NCI-H524 treated with DMSO at 0.1 percent for 48 hours (cell line): Measurements from ENCODE around the gene DCUN1D2.

Source experiments
- DNase-seq: peaks from one replicate; lab custom pipeline; 2025; lab: John Stamatoyannopoulos, UW

Gene DCUN1D2

DNA sequence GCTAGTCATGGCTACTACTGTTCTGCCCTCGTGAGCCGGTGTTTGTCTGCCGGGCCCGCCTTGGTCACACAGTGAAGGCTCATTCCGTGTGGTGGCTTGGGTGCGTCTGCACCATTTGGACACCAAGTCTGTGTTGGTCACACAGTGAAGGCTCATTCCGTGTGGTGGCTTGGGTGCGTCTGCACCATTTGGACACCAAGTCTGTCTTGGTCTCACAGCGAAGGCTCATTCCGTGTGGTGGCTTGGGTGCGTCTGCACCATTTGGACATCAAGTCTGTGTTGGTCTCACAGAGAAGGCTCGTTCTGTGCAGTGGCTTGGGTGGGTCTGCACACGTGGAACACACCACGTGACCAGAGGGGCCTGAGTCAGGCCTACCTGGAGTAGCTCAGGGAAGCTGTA lies 29.0 kb upstream of the DCUN1D2 start:
- DNase-seq = no peak

DNA sequence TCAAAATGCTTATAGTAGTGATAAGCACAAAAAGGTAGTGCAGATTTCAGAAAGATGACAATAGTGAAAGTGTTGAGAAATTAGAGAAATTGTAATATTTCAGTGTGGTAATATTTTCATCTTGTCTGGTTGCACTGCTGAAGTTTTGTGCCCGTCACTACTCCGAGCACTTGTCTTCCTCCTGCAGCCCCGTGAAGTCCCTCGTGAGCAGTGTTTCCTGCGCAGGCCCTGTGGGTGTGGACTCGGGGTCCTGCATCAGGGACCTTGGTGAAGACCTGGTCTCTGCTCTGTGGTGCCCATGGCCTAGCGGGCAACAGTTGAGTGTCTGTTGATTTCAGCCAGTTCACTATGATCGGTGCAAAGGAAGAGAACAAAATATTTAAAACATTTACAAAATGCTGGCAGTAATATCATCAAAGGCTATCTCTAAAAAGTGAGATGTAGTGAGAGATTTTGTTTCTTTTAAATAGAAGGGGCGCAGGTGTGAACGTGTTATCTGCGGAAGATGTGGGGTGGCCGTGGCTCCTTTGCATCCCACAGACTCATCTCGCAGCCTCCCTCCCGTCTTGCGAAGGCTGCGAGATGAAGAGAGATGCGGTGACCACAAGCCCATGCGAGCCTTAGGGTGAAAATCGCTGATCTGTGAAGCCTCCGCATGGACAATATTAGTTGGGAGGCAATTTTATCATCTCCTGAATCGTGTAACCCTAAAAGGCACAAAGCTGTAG lies 27.7 kb upstream of the DCUN1D2 start:
- no peak for DNase-seq

DNA sequence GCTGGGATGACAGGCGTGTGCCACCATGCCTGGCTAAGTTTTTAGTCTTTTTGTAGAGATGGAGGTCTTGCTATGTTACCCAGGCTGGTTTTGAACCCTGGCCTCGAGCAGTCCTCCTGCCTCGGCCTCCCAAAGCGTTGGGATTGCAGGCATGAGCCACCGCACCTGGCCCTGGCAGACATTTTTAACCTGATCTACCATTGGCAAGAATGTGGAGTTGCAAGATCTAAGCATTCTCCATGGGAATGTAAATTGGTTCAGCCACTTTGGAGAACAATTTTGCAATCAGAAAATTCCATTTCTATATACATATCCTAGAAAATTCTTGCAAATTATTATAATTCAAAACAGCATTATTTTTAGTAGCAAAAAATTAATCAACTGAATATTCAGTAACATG lies 24.3 kb upstream of the DCUN1D2 start:
- no peak for DNase-seq

DNA sequence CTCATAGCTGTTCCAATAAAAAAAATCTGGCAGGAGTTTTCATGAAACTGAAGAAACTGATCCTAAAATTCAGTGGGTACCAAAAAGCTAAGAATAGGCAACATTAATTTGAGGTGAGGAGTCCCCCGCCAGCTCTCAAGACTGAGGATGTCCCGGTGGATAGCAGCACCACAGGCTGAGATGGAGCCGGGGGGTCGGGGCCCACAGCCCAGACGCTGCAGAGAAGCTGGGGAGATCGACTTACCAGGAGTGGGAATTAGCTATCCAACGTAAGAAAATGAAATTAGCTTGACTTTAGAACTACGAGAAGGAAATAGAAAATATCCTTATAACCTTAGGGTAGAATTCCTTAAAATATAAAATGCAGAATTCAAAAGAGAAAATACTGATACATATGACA lies 23.2 kb upstream of the DCUN1D2 start:
- no peak for DNase-seq

DNA sequence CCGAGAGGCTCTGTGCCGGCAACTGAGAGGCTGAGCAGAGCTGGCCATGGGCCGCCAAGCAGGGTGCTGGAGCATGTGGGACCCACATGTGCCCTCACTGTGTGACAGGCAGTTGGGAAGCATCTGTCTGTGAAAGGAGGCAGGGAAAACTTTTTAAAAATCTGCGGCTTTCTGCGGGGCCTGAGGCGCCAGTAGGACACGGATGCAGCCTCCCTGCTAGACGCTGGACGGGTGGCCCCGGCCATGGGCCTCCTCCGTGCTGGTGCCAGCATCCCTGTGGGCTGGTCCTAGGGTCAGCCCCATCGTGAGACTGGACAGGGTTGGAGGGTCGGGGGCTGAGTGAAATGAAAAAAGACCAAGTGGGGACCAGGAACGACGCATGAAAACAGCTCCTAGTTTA lies 20.9 kb upstream of the DCUN1D2 start:
- DNase-seq = no peak

DNA sequence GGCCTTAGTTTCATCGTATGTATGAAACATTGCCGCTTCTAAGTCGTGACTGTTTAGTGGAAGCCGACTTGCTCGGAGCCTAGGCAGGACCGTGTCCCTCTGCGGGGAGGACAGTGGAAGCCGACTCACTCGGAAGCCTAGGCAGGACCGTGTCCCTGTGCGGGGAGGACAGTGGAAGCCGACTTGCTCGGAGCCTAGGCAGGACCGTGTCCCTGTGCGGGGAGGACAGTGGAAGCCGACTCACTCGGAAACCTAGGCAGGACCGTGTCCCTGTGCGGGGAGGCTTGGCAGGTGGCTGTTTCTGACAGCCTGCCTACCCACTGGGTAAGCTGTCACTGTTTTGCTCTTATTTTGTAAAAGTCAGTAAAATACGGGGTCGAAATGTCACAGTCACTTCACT lies 20.4 kb upstream of the DCUN1D2 start:
- DNase-seq = no peak

DNA sequence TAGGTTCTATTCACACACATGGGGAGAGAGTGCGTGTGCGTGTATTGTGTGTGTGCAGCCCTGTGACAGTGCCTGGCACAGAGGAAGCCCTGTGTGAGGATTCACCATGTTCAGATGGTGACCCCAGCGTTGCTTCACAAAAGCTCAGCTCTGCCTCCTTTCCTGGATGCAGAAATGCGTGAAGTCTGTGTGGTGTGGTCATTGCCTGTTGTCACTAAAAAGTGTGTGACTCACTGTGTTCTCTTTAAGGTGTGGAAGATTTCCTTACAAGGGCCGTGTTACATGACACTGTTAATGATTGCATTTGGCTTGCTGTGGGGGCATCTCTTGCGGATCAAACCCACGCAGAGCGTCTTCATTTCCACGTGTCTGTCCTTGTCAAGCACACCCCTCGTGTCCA lies 19.5 kb upstream of the DCUN1D2 start:
- no peak for DNase-seq

DNA sequence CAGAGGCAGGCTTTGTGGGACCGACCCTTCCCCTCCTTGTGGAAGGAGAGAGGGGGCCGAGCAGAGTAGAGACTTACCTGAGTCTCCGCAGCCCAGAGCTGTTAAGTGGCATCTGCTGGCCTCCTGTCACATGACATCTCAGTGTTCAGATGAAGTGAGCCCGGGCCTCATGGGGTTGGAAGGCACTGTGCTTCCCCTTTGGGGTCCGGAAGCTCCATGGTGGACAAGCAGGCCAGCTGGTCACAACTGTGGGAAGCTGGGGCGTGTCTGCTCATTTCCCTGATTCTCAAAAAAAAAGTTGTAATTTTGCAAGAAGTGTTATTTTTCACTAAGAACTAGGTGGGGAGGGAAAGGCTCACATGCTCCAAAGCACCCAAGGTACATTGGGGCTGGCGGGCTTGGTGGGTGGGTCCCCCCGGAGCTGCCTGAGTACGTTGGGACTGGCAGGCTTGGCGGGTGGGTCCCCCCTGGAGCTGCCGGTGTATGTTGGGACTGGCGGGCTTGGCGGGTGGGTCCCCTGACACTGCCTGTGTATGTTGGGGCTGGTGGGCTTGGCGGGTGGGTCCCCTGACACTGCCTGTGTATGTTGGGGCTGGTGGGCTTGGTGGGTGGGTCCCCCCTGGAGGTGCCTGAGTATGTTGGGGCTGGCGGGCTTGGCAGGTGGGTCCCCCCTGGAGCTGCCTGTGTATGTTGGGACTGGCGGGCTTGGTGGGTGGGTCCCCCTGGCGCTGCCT lies 18.2 kb upstream of the DCUN1D2 start:
- no peak for DNase-seq

DNA sequence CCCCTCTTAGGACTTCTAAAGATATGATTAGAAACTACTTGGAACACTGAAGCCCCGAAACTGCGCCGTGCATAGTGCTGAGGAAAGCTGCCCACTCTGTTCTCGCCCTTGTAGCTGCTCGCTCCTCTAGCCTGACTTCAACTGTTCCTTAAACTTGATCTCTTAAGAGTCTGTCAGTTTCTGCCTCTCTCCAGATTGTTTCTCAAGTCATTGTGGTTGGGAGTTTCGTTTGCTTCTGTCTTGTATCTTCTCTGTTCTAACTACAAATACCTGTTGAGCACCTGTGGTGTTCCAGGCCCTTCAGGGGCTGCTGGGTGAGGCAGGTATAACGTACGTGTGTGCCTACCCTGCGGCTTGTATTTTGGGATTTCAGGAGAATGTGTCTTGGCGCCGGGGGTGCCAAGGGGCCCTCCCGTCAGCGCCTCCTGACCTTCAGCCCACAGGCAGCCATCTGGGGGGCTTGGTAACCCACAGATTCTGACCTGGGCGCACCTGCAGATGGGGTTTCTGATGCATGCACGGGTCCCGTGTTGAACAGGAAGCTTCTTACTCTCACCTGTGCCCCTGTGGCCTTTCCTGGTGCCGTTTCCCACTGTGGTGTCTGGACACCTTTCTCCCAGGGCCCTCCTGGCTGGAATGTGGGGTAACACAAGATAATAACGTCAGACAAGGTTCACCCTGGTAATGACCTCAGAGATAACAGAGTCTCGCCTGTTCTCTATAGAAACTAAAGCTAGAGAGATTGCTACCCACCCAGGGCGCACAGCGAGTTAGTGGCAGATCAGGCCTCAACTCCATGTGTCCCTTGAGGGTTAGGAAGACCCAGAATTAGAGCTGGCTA lies 17.2 kb upstream of the DCUN1D2 start:
- DNase-seq = no peak

DNA sequence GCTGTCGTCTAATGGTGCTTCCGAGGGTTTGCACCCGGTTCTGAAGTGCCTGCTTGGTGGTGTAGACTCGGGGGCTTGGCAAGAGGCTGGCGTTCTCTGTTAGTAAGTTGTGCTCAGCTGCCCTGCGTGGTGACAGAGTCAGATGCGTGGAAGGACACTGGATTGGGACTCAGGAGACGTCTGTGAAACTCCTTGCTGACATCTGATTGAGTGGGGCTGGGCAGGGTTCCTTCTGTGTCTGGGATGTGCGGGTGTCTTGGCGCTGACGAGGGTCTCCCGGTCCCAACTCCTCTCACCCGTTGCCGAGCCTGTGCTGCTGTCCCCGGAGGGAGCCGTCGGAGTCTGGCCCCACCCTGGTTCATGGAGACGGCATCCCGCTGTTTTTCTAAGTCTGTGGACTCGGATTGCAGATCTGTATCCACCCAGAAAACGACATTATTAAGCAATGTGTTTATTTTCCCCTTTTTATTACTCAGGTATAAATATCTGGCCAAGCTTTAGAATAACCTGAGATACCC lies 16.4 kb upstream of the DCUN1D2 start:
- no peak for DNase-seq

DNA sequence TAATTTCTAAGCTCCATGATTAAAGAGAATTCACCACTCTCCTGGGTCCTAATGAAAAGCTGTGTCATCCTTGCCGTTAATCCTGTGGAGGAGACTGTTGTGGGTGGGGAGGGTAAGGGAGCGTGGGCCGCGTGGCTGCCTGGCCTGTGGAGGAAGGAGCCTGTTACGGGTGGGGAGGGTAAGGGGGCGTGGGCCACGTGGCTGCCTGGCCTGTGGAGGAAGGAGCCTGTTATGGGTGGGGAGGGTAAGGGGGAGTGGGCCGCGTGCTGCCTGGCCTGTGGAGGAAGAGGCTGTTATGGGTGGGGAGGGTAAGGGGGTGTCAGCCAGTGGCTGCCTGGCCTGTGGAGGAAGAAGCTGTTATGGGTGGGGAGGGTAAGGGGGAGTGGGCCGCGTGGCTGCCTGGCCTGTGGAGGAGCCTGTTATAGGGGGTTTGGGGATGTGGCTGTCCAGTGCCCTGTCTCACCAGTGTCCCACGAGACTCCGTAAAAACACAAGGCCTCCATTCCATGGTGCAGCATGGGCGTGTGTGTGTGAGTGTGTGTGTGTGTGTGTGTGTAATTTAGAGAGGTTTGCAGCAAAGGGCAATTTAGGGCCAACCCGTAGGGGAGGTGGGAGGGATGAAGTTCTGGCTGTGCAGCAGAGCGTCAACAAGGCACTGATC lies 15.6 kb upstream of the DCUN1D2 start:
- DNase-seq = no peak

DNA sequence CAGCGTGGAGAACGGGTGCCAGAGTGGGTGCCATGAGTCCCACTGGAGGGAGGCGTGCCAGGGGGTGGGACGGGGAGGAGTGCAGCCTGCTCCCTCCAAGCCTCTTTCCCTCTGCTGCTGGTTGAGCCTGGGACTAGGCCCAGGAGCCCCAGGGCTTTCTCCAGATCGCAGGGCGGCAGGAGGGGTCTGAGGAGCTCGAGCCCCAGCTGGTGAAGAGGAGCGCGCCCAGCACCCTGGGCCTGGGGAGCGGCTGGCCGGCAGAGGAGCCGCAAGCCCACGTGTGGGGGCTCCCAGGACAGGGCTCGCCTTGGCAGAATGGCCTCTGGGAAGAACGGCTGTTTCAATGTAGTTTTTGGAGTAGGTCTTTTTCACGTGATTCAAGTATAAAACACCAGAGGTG lies 12.2 kb upstream of the DCUN1D2 start:
- DNase-seq = no peak

DNA sequence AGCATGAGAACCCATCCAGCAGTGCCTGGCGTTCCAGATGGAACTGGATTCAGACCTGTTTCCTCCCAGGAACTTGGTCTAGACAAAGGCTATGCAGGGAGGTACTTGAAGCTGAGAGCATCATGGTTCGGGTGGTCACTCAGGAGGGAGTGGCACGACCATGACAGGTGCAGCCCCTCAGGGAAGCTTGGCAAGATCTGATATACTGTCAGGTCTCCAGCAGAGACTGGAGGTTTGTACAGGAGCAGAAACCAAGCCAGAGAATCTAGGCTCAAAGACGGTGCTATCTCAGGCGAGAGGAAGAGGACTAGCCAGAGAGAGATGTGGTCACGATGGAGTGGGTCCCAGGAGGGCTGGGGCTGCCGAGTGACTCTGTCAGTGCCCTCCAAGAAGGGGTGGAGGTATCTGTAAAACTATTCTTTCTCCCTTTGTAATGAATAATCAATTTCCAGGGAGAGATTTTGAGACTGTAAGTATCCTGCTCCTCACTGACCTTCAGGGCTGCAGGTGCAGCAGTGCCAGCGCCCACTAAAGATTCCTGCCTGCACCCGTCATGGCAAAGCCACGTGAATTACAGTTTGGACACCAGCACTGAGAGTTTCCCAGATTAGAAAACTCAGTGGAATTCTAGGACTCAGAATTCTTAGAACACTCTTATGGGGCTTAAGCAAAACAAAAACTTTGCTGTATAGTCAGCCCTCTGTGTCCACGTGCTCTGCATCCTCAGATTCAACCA lies 10.2 kb upstream of the DCUN1D2 start:
- DNase-seq = no peak

DNA sequence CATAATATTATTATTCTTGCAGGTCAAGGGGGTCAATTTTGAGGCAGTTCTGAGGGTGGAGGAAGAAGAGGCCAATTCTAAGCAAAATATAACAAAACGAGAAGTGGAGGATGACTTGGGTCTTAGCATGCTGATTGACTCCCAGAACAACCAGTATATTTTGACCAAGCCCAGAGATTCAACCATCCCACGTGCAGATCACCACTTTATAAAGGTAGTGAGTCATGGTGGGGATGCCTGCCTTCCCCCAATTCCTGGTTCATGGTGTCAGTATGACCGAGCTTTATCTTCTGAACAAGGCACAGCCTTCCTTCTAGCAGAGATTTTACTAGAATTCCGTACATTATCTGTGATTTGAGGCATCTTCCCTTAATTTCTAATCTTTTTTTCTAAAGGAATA lies 9.4 kb upstream of the DCUN1D2 start:
- no peak for DNase-seq

DNA sequence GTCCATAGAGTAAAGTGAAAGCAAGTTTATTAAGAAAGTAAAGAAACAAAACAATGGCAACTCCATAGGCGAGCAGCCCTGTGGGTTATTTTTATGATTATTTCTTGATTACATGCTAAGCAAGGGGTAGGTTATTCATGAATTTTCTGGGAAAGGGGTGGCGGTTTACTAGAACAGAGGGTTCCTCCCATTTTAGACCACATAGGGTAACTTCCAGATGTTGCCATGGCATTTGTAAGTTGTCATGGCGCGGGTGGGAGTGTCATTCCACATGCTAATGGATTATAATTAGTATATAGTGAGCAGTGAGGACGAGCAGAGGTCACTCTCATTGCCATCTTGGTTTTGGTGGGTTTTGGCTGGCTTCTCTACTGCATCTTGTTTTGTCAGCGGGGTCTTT lies 8.4 kb upstream of the DCUN1D2 start:
- no peak for DNase-seq

DNA sequence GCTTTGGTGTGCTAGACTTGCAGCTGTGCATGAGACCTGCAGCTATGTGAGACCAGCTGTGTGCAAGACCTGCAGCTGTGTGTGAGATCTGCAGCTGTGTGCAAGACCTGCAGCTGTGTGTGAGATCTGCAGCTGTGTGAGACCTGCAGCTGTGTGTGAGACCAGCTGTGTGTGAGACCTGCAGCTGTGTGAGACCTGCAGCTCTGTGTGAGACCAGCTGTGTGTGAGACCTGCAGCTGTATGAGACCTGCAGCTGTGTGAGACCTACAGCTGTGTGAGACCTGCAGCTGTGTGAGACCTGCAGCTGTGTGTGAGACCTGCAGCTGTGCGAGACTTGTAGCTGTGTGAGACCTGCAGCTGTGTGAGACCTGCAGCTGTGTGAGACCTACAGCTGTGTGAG lies 6.7 kb upstream of the DCUN1D2 start:
- DNase-seq = no peak

DNA sequence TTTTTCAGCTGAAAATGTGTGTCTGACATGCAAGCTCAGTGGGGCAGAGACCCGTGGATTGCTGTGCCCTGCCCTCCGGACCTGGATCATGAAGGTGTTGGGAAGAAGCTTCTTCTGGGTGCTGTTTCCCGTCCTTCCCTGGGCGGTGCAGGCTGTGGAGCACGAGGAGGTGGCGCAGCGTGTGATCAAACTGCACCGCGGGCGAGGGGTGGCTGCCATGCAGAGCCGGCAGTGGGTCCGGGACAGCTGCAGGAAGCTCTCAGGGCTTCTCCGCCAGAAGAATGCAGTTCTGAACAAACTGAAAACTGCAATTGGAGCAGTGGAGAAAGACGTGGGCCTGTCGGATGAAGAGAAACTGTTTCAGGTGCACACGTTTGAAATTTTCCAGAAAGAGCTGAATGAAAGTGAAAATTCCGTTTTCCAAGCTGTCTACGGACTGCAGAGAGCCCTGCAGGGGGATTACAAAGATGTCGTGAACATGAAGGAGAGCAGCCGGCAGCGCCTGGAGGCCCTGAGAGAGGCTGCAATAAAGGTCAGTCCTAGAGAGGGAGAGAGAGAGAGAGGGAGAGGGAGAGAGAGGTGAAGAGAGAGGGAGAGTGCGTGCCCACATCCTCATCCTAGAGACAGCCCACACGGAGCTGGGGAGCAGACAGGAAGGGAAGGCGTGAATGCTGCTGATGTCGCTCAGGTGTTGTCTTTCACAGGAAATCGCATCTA lies 5.1 kb upstream of the DCUN1D2 start:
- no peak for DNase-seq

DNA sequence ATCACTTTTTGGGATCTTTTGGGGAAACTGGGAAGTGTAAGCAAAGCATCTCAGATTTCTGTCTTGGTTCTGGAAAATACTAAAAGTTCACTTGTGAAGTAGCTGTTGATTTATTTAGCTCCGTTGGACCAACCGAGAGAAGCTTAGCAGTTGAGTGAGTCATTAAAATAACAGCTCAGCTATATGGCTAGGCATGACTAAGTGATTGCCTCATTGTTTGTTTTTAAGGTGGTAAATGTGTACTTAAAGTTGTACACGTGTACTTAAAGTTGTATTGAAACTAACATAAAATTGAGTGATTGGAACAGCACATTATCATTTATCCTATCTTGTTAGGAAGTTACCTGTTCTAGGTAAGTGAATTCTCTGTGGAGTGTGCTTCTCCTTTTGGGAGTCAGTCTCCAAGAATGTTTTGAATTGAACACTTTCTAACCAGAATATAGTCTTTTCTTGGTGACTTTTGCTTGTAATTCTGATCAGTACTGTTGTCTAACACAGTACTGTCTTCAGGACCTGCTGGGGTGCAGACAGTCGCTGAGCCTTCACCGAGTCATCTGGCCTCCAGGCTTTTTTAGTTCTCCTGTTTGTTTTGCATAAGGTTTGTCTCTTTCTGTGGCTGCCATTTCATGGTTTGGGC lies 2.9 kb upstream of the DCUN1D2 start:
- no peak for DNase-seq

DNA sequence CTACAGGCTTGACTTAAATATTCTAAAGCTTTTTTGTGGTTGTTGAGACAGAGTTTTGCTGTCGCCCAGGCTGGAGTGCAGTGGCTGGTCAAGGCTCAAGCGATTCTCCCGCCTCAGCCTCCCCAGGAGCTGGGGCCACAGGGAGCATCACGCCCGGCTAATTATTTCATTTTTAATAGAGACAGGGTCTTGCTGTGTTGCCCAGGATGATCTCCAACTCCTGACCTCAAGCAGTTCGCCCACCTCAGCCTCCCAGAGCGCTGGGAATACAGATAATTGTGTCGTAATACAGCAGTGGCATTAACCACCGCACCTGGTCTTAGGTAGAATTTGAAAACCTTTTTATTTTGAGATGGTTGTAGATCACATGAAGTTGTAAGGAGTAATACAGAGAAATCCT lies 1.5 kb upstream of the DCUN1D2 start:
- DNase-seq = no peak

DNA sequence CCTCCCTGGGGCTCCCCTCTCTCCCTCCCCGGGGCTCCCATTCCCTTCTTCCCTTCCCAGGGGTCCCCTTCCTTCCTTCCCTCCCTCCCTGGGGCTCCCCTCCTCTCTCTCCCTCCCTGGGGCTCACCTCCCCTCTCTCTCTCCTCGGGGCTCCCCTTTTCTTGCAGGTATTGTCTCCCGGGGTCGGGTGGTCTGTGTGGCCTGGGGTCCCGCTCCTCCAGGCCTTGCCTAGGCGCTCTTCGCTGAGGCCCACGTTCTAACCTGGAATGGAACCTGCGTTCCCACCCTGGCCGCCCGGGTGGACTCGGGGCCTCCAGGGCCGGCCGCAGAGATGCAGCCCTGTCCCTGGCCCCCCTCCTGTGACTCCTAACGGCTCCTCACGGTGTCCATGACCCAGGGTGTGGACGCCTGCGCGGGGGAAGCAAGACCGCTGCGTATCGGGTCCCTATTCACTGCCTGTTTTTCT lies 940 bp upstream of the DCUN1D2 start:
- DNase-seq = no peak
